IPS-NIHi7 (cell line): Measurements from ENCODE around the gene STK40.

Experiments used
- DNase-seq: peaks from one replicate; pipeline ENCODE4 v3.0.0; 2012; ENCODE audit warnings: mixed read lengths; ENCODE audit errors: extremely low spot score

Gene STK40

DNA sequence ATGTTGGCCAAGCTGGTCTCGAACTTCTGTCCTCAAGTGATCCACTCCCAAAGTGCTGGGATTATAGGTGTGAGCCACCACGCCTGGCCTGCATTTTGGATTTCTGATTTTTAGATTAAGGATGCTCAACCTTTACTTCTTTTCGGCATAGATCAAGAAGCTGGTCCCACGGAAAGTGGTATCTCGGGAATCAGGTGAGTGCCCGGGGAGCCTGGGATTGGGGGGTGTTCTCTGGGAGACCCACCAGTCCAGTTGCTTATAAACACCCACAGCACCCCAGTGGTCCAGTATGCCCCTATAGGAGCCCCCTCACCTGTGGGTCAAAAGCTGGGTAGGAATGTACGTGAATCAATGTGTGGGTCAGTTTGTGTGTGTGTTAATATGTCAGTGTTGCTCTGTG lies 76.3 kb downstream of the STK40 start:
- no peak for DNase-seq

DNA sequence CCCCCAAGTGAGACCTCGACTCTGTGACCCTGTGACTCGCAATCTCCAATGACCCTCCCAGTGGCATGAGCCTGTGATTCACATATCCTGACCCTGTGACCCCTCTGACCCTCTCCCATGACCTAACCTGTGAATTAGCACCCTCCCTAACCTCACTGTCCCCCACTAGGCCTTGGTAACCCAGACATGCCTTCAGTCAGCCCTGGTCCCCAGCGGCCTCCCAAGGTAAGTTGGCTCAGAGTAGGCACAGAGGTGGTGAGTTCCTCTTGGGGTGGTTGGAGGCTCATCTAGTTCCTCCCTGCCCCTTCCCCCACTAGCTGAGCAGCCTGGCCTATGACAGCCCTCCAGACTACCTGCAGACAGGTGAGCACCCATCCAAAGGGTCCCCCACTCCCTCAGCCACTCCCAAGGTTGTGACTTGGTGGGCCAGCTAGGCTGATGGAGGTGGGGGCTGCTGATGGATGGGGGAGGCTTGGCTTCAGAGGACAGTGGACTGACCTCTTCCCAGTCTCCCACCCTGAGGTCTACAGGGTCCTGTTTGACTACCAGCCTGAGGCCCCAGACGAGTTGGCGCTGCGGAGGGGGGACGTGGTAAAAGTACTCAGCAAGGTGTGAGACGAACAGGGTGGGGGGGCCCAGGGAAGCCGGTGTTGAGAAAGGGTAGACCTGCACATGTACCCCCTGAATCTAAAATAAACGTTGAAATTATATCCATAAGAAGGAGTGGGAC lies 78.0 kb downstream of the STK40 start:
- no peak for DNase-seq

DNA sequence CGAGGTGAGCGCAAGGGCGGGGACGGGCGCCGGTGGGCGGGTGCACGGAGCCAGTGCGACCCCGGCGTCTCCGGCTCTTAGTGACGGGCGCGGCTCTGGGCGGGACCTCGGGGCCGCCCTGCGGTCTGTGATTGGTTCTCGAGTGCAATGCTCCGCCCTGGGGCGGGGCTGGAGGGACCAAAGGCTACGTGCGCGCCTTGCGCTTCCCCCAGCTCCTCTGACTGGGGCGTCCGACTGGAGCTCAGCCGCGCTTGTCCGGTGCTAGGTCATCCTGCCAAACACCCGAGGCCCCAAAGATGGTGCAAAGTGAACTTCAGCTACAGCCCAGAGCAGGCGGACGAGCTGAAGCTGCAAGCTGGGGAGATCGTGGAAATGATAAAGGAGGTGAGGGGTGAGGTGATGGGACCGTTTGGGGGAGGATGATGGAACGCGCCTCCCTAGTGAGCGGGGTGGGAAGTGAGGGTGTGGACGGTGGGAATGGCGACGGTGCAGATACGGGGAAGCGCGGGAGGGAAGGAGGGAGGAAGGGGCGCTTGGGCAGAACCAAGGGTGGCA lies 78.7 kb downstream of the STK40 start:
- peak; percentile 99 for DNase-seq

DNA sequence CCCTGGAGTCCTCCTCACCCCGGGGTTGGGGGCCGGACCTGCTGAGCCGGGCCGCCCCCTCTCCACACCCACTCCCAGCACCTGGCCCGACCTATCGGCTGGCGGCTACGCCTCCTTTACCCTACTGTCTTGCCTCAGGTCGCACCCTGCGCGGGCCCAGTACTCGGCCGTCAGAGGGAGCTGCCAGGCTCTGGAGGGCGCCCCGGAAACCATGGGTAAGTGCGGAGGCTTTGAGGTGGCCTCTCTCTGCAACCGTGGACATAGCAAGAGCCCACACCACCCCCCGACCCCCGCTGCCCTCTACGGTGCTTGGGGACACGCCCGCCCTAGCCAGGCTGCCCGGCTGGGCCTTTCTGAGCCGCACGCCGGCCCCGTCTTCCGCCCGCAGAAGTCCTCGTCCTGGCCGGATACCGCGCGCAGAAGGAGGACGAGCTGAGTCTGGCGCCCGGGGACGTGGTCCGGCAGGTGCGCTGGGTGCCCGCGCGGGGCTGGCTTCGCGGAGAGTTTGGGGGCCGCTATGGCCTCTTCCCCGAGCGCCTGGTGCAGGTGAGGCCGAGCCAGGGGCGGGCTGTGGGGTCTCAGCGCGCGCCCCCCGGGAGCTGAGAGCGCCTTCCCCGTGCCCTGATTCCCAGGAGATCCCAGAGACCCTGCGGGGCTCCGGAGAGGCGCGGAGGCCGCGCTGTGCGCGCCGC lies 79.4 kb downstream of the STK40 start, which contains the start of gene SH3D21:
SH3D21 (plus strand) TSS at position 159 of the 692 bp plus-strand sequence; CDS start at position 212, 53 bp downstream.
- DNase-seq = peak; percentile 88

DNA sequence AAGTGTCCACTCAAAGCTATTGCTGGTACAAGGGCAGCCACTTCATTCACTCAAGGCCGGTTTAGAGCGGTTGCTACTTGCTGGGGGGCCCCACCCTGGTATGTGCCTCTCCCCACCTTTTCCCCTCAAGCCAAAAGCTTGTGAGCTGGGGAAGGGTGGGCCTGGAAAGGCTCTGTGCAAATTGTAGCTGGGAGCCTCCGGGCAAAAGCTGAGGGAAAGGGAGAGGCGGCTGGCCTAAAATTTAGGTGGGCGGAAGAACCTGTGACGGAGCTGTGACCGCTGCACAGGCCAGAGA lies 79.9 kb downstream of the STK40 start:
- DNase-seq = no peak

DNA sequence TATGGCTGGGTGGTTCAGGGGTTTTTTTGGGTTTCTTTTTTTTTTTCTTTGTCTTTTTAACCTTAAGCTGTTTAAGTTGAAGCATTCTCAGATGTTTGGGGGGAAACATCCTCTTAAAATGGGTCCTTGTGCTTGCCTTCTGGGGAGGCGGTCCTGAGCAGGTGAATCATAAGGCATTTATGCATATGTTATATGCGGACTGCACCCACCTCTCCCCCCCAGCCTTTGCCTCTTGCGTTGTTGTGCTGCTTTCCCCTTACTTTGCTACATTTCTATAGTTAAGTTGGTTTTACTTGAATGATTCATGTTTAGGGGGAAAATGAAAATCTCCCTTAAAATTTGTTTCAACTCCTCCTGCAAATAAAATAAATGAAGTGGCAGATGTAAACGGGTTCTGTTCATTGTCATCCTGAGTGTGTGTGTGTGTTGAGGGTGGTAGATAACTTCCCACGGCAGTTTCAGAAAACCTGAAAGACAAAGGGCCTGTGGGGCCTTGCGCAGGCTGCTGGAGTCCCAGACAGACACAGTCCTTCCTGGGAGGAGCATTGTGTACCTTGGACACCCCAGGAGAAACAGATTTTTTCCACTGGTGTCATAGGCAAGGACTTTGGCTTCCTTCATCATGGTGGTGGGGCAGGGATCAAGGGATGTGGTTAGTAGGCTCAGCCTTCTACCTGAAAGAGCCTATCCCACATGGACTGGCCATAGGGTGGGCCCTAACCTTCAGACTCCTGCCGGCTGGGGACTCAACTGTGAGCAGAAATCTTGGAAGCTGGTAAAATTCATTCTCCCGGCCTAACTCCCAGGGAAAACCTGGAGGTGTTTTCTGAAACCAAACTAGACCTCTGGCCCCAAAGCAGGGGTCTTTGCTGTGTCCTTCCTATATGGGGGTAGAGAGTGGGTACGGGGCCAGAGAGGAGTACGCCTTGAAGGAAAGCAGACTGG lies 80.5 kb downstream of the STK40 start:
- no peak for DNase-seq

DNA sequence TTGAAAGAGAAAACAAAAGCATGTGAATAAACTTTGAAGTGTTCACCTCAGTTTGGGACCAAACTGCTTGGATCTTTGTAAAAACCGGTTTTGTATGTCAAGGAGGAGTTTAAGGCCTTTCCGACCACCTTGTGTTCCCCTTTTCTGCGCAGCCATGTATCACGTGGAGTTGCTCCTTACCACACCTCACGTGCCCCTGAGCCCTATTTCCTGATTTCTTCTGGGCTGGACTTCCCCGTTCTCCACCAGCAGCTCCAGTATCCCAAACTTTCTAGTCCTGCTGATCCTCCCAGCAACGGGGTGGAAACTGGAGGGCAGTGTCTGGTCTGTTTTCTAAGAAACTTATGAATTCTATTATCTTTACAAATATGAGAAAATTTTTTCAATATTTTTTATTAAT lies 81.2 kb downstream of the STK40 start:
- DNase-seq = no peak

DNA sequence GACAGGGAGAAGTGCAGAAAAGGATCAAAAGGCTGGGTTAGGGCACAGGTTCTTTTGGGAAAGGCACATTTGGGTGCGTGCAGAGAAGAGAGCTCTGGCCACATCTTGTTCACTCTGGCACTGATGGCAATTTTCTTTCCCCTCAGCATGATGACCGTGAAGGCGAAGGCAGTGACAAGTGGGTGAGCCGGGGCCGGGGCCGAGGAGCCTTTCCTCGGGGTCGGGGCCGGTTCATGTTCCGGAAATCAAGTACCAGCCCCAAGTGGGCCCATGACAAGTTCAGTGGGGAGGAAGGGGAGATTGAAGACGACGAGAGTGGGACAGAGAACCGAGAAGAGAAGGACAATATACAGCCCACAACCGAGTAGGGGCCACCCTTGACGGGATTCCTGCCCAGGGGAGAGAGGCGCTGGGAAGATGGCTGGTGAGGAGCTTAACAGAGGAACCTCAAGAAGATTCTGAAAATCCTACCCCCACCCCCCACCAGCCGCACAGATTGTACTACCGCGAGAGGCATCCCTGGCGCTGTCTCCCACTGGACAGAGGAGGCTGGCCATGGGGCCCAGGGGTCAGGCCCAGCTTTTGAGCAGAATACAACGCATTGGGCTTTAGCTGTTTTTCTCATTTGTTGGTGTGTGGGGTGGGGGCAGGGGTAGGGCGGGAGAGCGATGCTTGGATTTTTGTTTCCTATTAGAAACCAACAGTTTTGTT lies 81.9 kb downstream of the STK40 start:
- DNase-seq = no peak

DNA sequence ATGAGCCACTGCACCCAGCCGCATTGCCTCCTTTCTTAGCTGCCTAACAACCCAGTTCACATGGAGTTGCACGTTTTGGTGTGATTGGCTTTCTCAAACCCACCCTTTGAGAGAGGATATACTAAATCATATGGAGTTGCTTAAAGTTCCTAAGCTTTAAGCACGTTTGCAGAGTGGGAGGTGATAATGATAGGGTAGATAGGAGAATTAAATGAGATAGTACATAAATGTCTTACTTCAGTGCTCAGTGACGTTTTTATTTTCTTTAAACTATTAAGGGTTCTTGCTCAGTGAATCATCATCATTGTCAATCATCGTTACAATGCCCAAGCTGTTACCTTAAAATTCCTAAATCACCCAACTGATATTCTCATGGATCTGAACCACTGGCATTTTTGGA lies 82.5 kb downstream of the STK40 start:
- no peak for DNase-seq

DNA sequence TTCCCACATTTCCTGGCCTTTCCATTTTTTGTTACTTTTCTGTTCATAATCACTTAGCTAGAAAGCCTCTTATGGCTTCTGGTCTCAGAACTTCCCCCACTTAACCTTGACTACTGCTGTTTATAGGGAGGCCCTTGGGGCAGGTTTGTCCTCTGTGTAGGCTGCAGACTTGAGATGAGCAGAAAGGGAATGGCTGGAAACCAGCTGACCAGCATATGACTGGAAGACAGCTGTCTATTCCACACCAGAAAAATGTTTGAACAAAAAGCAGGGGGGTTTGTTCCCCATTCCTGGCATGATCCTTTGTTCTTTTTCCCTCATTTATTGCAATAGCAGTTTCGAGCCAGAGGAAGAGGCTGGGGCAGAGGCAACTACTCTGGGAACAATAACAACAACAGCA lies 84.5 kb downstream of the STK40 start:
- DNase-seq = no peak

DNA sequence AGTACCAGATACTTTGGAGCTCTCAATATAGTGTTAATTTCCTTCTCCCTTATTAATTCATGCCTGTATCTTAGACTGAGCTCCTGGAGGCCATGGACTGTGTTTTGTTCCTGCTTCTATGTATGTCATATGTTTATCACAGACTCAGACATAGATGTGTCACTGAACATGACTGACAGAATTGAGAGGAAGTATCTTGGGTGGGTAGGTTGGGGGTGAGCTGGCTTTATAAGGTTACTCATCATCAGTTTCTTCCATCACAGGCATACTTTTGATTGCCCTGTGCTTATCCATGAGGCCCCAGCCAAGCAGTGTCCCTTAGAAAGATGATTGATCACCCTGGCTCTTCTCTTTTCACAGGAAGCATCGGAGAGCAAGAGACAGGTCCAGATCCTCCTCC lies 85.2 kb downstream of the STK40 start:
- DNase-seq = no peak

DNA sequence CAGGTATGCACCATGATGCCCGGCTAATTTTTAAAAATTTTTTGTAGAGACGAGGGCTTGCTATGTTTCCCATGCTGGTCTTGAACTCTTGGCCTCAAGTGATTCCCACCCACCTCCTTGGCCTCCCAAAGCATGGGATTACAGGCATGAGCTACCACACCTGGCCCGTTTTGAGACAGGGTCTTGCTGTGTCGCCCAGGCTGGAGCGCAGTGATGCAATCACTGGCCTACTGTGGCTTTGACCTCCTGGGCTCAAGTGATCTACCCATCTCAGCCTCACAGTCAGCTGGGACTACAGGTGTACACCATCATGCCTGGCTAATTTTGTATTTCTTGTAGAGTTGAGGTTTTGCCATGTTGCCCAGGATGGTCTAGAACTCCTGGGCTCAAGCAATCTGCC lies 87.1 kb downstream of the STK40 start:
- no peak for DNase-seq

DNA sequence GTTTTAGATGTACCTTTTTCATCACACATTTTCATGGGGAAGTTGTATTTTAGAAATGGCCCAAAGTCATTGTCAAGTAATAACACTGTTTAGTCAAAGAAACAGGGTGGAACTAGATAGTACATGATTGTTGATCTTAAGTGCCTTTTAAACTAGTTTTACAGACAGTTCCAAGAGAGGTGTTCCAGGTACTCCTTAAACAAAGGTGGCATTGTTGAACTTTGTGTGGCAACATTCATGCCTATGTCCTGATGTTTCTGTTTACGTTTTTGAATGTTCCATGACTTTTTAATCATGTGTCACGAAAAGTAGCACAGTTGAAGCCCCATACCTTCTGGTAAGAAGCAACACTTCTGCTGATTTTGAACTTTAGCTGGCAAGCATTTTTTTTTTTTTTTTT lies 88.7 kb downstream of the STK40 start:
- no peak for DNase-seq

DNA sequence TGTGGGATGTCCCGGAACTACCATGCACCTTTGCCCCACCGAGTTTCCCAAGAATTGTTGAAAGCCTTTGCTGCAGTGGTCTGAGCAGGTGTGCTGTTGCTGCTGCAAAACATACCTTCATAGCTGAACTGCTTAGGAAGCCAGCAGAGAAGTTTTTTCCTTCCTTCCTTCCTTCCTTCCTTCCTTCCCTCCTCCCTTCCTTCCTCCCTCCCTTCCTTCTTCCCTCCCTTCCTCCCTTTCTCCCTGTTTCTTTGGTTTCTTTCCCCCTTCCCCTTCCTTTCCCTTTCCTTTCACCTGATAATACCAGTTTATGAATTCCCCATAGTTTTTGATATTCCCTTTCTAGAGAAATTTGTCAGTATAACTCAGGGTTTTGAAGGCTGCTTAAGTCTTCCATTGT lies 90.3 kb downstream of the STK40 start:
- DNase-seq = no peak
